Urinary bladder (tissue), 4 donors: ENCODE measurements around the gene SH2B2. TPM values are rescaled to one million over a fixed set of nuclear protein-coding genes. Genes with fewer than 3 reads are reported as not detected.
A peak's percentile ranks its signal among the peaks of the same experiment; 100 is the strongest.

Experiments
- DNase-seq: peaks from one replicate; pipeline ENCODE4 v3.0.0-alpha.2; 2015; ENCODE audit errors: extremely low spot score
- H3K27ac ChIP-seq: one replicate; pipeline ENCODE4 v1.5.1; 2013; ENCODE audit warnings: low read depth, mild to moderate bottlenecking, moderate library complexity
- H3K36me3 ChIP-seq: one replicate; pipeline ENCODE4 v1.6.1; 2013; ENCODE audit warnings: mild to moderate bottlenecking, moderate library complexity; ENCODE audit not compliant: insufficient read depth
- H3K4me1 ChIP-seq: one replicate; pipeline ENCODE4 v1.6.1; 2013; ENCODE audit warnings: mild to moderate bottlenecking, moderate library complexity; ENCODE audit not compliant: insufficient read depth
- H3K4me3 ChIP-seq: one replicate; pipeline ENCODE4 v1.5.1; 2013; ENCODE audit warnings: low read depth, low read length
- WGBS: extraction: QIAGEN DNeasy Blood & Tissue Kit; methylation state at CpG from one replicate; pipeline ENCODE4 v1.1.7; 2013; 5-methylcytosine and 5-hydroxymethylcytosine counted together
- polyA plus RNA-seq: library from polyadenylated mRNA; stranded (reverse); fragments of 200-250 nt; gene quantifications from one replicate; pipeline ENCODE4 v1.2.3, GENCODE V29; 2013
- total RNA-seq: library from RNA; depleted of rRNA; stranded (reverse); fragments of >200 nt; gene quantifications from one replicate; pipeline ENCODE4 v1.2.3, GENCODE V29; 2014
- donor health status: healthy with polysubstance abuse.
- donor health status: healthy.

The SH2B2 gene
- total and polyA plus RNA-seq, 2 donors, result 1.8 to 5.3 TPM

DNA sequence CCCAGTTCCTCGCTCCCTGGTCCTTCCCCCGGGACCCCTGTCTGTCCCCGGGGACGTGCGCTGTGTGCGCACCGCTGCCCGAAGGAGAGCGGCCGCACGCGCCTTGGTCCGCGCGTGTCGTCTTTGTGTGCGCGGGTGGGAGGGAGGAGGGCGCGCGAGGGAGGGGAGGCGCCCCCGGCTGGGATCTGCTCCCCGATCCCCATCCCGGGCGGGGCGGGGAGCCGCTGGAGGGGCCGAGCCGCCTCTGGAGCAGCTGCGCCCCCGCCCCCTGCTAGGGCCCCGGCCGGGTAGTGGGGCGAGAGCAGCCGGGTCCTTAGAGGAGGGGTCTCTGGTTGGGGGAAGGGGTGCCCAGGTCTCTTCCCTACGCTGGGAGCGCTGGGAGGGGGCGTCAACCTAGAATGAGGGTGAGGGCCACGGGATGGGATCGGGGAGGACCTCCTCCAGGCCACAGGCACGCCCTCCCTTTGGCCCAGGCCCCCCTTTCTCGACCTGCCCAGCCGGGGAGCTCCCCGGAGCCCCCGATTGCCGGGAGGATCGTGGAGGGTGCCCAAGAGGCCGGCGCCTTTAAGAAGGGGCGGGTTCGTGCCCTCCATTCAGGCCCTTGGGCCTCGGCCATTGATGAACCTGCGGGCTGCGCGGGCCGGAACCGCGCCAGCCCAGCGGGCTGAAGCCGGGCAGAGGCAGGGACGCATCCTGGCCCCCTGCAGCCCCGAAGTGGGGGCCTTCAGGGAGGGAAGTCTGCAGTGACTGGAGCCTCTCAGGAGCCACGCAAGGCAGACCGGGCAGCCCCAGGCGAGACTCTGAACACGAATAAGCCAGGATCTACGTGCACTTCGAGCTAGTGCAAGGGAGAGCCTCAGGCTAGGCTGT lies 678 bp downstream of the SH2B2 start:
- peak overlapping the region; percentile 72 for H3K4me3 ChIP-seq
- H3K4me1 ChIP-seq, result peaks cover 1% of the 10 kb centered on the region
- H3K36me3 ChIP-seq, result no peaks in the 10 kb centered on the region
- WGBS, result under 1% methylated on average over 69 of the region's 69 CpGs
- no peak overlapping the region for H3K27ac ChIP-seq
- no peak for DNase-seq

DNA sequence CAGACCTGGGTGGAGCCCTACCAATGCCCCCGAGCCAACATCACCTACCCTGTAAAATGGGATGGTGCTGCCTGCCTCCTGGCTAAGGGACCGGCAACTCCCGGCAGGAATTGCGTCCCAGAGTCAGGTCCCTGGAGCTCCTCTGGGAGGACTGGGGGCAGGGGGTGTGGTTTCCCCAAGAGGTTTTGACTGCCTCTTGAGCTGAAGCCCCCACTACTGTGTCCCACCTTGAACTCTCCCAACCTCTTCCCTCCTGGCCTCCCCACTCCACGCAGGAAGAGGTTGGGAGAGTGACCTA lies 1.3 kb downstream of the SH2B2 start:
- 9% methylated on average over 5 of the region's 5 CpGs for WGBS
- H3K4me1 ChIP-seq, result peaks cover 1% of the 10 kb centered on the region
- no peak for DNase-seq

DNA sequence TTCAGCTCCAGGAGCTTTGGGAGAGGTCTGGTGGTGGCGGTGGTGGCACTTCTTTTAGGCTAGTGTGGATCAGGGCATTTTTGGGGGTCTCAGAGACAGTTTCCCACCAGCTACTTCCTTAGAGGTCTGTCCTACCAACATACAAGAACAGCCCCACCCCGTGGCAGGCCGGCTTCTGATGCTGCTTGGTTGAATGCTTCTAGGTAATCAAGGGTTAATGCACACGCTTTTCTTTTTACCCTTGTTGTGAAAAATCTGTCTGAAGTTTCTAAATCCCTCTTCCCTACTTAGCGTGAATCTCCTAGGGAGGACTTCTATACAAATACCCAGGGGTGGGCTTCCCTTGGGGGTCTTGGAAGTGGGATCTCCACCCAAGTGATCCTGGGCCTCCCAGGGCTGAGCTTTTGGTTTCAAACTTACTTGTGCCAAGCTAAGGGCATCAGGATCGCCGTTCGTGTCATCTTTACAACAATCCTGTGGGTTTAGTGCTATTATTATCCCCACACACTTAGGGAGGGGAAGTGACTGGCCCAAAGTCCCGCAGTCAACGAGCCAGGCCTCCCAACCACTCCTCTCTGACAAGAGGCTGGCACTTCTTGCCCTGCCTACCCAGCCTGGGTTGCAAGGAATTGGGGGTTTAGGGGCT lies 1.7 kb downstream of the SH2B2 start:
- Histone ChIP-seq H3K27ac (no peak overlapping the region), H3K36me3 (no peaks in the 10 kb centered on the region), H3K4me3 (no peak overlapping the region), H3K4me1 (peaks cover 1% of the 10 kb centered on the region)
- 36% methylated on average over 10 of the region's 10 CpGs for WGBS
- DNase-seq, result no peak

More for the DNA sequence above, 1.3 kb downstream of the SH2B2 start:
- no peaks in the 10 kb centered on the region for H3K36me3 ChIP-seq
- H3K27ac ChIP-seq, result no peak overlapping the region
- H3K4me3 ChIP-seq, result peak overlapping the region; percentile 72

DNA sequence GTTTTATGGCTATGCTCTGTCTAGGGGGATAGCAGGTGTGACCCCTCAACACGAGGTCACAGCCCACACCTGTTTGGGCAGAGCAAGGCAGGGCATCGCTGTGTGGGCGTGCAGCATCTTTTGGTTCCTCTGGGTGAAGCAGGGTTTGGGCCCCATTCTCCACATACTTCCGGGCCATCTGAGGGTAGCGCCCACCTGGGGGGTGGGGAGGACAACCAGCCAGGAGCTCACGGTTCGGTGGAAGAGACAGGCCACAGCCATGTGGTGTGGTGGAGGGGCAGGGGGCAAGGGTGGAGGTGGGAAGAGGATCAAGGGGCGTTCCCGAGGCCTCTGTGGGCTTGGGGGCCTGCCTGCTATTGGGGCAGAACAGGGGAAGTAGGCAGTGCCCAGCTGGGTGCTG lies 2.4 kb downstream of the SH2B2 start:
- no peaks in the 10 kb centered on the region for H3K36me3 ChIP-seq
- no peak overlapping the region for H3K27ac ChIP-seq
- H3K4me3 ChIP-seq, result no peak overlapping the region
- no peak for DNase-seq
- 86% methylated on average over 9 of the region's 9 CpGs for WGBS
- H3K4me1 ChIP-seq, result peaks cover 1% of the 10 kb centered on the region

DNA sequence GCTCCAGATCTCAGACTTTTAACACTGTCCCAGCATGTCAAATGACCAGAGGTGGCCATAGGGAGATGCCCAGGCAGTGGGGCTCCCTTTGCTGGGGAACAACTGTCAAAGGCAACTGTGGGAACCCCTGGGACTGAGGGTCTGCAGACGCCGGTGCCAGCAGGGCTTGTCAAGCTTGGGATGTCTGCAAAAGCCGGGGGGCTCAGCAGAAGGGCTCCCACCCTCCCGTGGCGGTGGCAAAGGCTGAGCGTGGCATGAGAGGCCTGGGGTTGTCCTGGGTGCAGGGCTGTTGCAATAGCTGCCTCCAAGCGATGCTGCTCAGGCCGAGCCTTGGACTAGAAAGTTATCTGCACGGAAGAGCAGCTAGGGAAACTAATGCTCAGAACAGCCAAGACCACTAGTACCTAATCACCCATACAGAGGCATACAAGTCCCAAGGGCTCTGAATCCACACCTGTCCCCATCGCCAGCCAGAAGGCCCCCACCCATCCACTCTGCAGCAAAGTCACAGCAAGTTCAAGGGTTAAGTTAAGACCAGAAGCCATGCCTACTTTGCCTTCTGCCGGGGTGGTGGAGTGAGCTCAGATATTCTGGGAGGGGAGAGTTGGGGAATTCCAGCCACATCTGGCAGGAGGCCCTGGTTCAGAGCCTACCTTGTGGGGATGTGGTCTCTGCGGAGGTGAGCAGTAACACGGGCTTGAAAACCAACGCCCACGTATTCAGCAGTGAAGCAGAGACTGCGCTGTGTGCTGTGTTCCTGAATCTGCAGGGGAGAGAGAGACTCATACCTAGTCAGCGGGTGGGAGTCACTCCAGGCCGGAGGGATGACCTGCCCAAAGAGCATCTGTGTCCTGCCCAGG lies 4.6 kb downstream of the SH2B2 start:
- Histone ChIP-seq H3K36me3 (no peaks in the 10 kb centered on the region), H3K27ac (no peak overlapping the region), H3K4me1 (peaks cover 1% of the 10 kb centered on the region), H3K4me3 (no peak overlapping the region)
- no peak for DNase-seq
- 79% methylated on average over 18 of the region's 18 CpGs for WGBS

DNA sequence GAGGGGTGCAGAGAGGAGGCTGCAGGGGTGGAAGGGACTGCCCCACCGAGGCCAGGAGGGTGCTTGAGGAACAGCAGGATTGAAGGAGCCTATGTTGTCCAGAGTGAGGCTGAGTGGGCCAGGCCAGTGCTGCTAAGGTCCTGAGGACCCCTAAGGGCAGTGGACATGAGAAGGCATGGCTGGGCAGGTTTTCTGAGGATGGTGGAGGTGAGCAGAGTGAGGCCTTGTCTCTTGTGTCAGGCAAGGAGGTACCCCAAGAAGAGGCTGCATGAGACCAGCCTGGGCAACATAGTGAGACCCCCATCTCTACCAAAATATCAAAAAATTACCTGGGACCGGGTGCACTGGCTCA lies 5.2 kb downstream of the SH2B2 start:
- 79% methylated on average over 2 of the region's 2 CpGs for WGBS
- no peak overlapping the region for H3K4me3 ChIP-seq
- no peak overlapping the region for H3K27ac ChIP-seq
- DNase-seq, result no peak
- H3K36me3 ChIP-seq, result no peaks in the 10 kb centered on the region
- H3K4me1 ChIP-seq, result peaks cover 1% of the 10 kb centered on the region

DNA sequence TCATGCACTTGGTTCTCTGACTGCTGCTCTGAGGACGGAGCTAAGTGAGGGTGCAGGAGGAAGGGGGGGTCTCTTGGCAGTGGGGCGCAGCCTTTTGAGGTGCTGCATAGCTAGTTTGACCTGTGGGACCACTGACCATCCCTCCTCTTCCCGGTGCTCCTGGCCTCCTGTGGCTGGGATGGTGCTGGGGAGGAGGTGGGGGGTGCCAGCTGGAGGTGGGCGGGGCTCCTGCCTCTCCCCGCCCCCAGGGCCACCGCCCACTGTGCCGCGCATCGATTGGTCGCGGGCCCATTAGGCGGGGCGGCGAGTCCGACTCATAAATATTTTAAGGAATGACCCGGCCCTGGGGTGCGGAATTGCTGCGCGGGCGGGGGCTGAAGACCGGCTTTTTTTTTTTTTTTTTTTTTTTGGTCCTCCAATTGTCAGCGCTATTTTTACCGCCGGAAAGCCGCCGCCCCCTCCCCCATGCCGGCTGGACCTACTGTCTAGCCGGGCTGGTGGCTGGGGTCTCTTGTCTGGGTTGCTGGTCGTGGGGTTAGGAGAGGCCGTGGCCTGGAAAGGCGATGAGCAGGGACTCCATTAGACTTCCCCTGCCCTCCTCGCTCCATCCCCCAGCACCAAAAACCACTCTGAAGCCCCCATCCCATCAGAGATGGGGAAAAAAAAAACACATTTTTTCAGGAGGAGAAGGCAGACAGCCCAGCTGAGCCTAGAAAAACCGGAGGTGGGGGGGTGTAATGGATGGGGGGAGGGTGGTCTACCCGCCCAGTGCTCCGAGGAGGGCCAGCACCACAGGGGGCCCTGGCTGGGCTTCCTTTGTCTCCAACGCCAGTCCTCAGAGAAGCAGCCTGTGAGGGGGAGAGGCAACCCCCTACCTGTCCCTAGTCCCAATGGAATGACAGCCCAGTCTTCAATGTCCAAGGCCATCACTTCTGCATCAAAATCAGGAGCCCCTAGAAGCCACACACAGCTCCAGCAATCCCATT lies 6.4 kb downstream of the SH2B2 start:
- WGBS, result 24% methylated on average over 36 of the region's 36 CpGs
- no peak for DNase-seq
- H3K36me3 ChIP-seq, result no peaks in the 10 kb centered on the region
- H3K4me1 ChIP-seq, result no peaks in the 10 kb centered on the region
- no peak overlapping the region for H3K27ac ChIP-seq
- H3K4me3 ChIP-seq, result no peak overlapping the region

DNA sequence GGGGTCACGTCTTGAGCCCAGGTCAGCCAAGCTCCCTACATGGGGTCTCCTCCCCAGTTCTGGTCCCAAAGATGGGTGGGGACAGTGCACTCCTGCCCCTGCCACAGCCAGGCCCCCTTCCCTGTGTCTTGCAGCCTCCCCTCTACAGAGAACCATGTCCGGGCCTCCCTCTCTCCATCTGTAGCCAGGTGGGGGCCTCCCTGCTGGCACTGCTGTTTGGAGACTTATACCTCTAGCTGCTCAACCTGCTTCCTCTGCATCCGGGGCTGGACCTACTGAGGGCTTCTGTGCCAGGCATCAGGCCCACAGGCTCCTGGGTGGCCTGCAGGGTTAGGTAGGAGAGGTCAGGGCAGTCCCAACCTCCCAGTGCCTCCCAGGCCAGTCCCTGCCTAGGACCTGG lies 7.9 kb downstream of the SH2B2 start:
- no peaks in the 10 kb centered on the region for H3K4me1 ChIP-seq
- no peak overlapping the region for H3K27ac ChIP-seq
- DNase-seq, result no peak
- H3K4me3 ChIP-seq, result no peak overlapping the region
- 91% methylated on average over 3 of the region's 3 CpGs for WGBS
- no peaks in the 10 kb centered on the region for H3K36me3 ChIP-seq

DNA sequence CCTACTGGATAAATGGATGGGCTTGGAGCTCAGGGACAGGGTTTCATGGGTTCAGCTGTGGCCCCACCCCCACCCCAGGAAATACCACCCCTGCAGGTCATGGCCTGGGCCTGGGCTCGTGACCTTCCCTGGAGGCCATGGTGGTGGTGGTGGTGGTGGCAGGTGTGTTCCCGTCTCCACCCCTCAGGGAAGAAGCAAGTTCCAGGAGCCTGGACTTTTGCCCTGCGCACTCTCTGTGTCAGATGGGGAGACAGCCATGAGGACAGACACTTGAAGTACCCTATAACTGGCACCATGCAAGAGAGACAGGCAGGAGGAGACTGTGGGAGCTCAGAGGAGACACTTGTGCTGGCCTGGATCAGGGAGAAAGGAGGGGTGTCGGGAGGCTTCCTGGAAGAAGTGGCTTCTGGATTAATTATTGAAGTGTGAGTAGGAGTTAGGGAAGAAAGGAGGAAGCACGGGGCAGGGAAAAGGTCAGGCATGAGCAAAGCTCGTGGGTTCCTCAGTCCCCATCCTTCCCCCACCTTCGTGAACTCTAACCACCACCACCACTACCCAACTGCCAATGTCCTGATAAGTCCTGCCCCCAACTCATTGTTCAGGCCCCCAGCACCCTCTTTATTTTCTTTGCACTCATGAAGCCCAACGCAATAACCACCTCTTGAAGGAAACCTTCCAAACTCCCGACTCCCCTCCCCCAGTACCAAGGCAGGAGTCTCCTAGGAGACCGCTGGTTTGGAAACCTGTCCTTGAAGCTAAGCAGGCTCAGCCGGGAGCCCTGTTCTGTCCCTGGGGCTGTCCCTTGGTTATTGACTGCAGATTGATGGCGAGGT lies 8.9 kb downstream of the SH2B2 start:
- Histone ChIP-seq H3K4me1 (no peaks in the 10 kb centered on the region), H3K4me3 (no peak overlapping the region)
- 81% methylated on average over 12 of the region's 12 CpGs for WGBS

DNA sequence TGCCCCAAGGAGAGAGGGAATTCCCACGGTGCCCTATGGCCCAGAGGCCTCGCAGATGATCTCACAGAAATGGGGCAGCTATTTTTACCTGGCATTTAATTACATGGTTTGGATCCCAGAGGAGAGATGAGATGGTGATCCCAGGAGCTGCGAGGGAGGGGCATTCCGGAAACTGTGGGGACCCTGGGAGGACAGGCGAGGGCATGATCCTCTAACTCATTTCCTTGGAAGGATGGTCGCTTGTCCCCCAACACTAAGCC lies 9.4 kb downstream of the SH2B2 start:
- no peak for DNase-seq
- WGBS, result 86% methylated on average over 6 of the region's 6 CpGs
- no peak overlapping the region for H3K27ac ChIP-seq
- no peaks in the 10 kb centered on the region for H3K4me1 ChIP-seq
- no peaks in the 10 kb centered on the region for H3K36me3 ChIP-seq
- H3K4me3 ChIP-seq, result no peak overlapping the region

More for the DNA sequence above, 8.9 kb downstream of the SH2B2 start:
- Histone ChIP-seq H3K27ac (no peak overlapping the region), H3K36me3 (no peaks in the 10 kb centered on the region)
- no peak for DNase-seq

DNA sequence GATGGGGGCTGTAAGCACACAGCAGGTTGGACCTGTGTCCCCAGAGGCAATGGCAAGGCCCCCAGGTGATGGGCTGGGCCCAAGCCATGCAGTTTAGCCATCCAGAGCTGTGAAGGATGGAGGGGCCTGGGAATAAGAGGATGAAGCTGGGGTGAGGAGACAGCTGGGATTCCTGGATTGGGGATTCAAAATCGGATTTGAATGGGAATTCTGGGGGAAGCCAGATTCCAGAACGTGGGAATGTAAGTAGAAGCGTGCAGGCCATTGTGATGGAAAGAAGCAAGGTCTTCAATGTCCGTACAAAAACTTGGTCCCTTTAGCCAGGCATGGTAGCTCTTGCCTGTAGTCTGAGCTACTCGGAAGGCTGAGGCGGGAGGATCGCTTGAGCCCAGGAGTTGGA lies 9.8 kb downstream of the SH2B2 start:
- no peaks in the 10 kb centered on the region for H3K36me3 ChIP-seq
- WGBS, result 92% methylated on average over 7 of the region's 7 CpGs
- no peak overlapping the region for H3K4me3 ChIP-seq
- H3K4me1 ChIP-seq, result no peaks in the 10 kb centered on the region
- DNase-seq, result no peak
- H3K27ac ChIP-seq, result no peak overlapping the region

DNA sequence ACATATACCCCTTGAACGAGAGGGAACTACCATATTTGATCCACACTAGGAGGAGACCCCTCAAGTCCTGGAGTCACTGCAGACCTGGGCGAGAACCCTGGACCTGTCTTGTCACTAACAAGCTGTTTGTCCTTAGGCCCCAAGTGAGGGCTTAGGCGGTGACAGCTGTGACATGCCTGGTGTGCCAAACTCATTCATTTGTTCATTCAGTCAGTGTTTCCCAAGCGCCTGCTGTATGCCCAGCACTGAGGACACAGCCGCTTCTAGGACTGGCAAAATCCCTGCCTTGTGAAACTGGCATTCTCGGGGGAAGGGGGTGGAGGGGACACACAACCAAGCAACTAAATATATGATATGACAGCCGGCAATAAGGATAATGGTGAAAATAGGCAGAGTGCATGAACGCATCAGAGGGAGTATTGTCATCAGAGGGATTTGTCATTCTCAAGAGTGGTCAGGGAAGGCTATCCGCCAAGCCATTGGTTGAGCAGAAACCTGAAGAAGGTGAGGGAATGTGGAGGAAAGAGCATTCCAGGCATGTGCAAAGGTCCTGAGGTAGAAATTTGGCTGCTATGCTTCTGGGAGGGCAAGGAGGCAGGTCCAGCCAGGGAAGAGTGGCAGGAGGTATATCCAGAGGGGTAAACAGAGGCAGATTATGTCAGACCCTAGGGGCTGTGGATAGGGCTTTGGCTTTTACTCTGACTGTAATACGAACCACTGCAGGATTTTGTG lies 11.0 kb downstream of the SH2B2 start:
- Histone ChIP-seq H3K4me1 (no peaks in the 10 kb centered on the region), H3K36me3 (no peaks in the 10 kb centered on the region), H3K4me3 (no peak overlapping the region), H3K27ac (no peak overlapping the region)
- no peak for DNase-seq
- WGBS, result 93% methylated on average over 10 of the region's 10 CpGs
